Measurements from ENCODE around the gene SZRD1.

SZRD1 gene

GRCh38 chr1:16374266-16374665, 7.2 kb downstream of the SZRD1 start:
- Histone ChIP-seq H2BK12ac (ENCODE audit: low read length in 2 of 2) (peak overlapping the region in 1 of 2 experiments; percentile 29), H2AK5ac (ENCODE audit: low read length, severe bottlenecking) (peak overlapping the region; percentile 5), H4K91ac (ENCODE audit: low read length) (no peak overlapping the region), H3K9ac (ENCODE audit: low read length) (no peak overlapping the region), H2BK5ac (ENCODE audit: low read depth, low read length, poor library complexity, severe bottlenecking) (no peak overlapping the region), H2AFZ (ENCODE audit: low read depth, low read length) (no peak overlapping the region), H3K14ac (ENCODE audit: low read length in 2 of 2) (no peak overlapping the region), H3K9me3 (ENCODE audit: control insufficient read depth, low read length) (no peaks in the 10 kb centered on the region), H3K36me3 (ENCODE audit: control insufficient read depth in 1 of 2, insufficient read depth in 2 of 2, low read depth in 1 of 2, low read length in 2 of 2) (peaks cover 5 to 9% of the 10 kb centered on the region in 2 experiments), H3K4me3 (ENCODE audit: insufficient read depth in 1 of 2, low read depth in 1 of 2, low read length in 2 of 2) (no peak overlapping the region), H3K23ac (ENCODE audit: low read length in 2 of 2) (no peak overlapping the region), H4K8ac (ENCODE audit: low read length) (no peak overlapping the region), H3K4ac (ENCODE audit: low read depth in 1 of 2, low read length in 2 of 2) (no peak overlapping the region), H3K27me3 (ENCODE audit: control insufficient read depth in 1 of 2, insufficient read depth in 1 of 2, low read length in 2 of 2) (no peaks in the 10 kb centered on the region), H3K27ac (ENCODE audit: low read length, poor library complexity, severe bottlenecking) (peak overlapping the region; percentile 77), H2BK120ac (ENCODE audit: low read depth, low read length) (peak overlapping the region; percentile 54), H3K18ac (ENCODE audit: low read depth in 1 of 2, low read length in 2 of 2) (peak overlapping the region; percentile 53 to 61), H3K79me1 (replicated peaks; ENCODE audit: low read length, poor library complexity, severe bottlenecking) (no peaks in the 10 kb centered on the region), H3K4me2 (ENCODE audit: low read length, poor library complexity, severe bottlenecking) (no peak overlapping the region), H3K4me1 (ENCODE audit: control insufficient read depth, insufficient read depth, low read depth, low read length) (peaks cover 32% of the 10 kb centered on the region), H2BK15ac (ENCODE audit: low read depth, poor library complexity, severe bottlenecking) (peak overlapping the region; percentile 36)
- 55% methylated on average over 3 of the region's 3 CpGs for WGBS
- DNase-seq = peak; percentile 38

GRCh38 chr1:16375521-16376340, 8.7 kb downstream of the SZRD1 start:
- H4K8ac ChIP-seq (ENCODE audit: low read length) = peak overlapping the region; percentile 9
- no peak overlapping the region for H2BK15ac ChIP-seq (ENCODE audit: low read depth, poor library complexity, severe bottlenecking)
- H3K14ac ChIP-seq (ENCODE audit: low read length in 2 of 2) = no peak overlapping the region
- H3K36me3 ChIP-seq (ENCODE audit: control insufficient read depth in 1 of 2, insufficient read depth in 2 of 2, low read depth in 1 of 2, low read length in 2 of 2) = peaks cover 5 to 15% of the 10 kb centered on the region in 2 experiments
- no peaks in the 10 kb centered on the region for H3K9me3 ChIP-seq (ENCODE audit: control insufficient read depth, low read length)
- H2BK120ac ChIP-seq (ENCODE audit: low read depth, low read length) = peak overlapping the region; percentile 11
- no peak overlapping the region for H2AFZ ChIP-seq (ENCODE audit: low read depth, low read length)
- DNase-seq = peak; percentile 82
- H4K91ac ChIP-seq (ENCODE audit: low read length) = peak overlapping the region; percentile 59
- peak overlapping the region; percentile 33 for H2BK5ac ChIP-seq (ENCODE audit: low read depth, low read length, poor library complexity, severe bottlenecking)
- H2BK12ac ChIP-seq (ENCODE audit: low read length in 2 of 2) = peak overlapping the region; percentile 73 to 88
- H3K9ac ChIP-seq (ENCODE audit: low read length) = no peak overlapping the region
- no peak overlapping the region for H3K23ac ChIP-seq (ENCODE audit: low read length in 2 of 2)
- peak overlapping the region; percentile 42 for H3K4me2 ChIP-seq (ENCODE audit: low read length, poor library complexity, severe bottlenecking)
- no peak overlapping the region for H2AK5ac ChIP-seq (ENCODE audit: low read length, severe bottlenecking)
- H3K4ac ChIP-seq (ENCODE audit: low read depth in 1 of 2, low read length in 2 of 2) = peak overlapping the region in 1 of 2 experiments; percentile 24
- WGBS = 5% methylated on average over 13 of the region's 15 CpGs
- no peaks in the 10 kb centered on the region for H3K79me1 ChIP-seq (replicated peaks; ENCODE audit: low read length, poor library complexity, severe bottlenecking)
- H3K4me3 ChIP-seq (ENCODE audit: insufficient read depth in 1 of 2, low read depth in 1 of 2, low read length in 2 of 2) = no peak overlapping the region
- peak overlapping the region; percentile 72 to 75 for H3K18ac ChIP-seq (ENCODE audit: low read depth in 1 of 2, low read length in 2 of 2)
- peak overlapping the region; percentile 89 for H3K27ac ChIP-seq (ENCODE audit: low read length, poor library complexity, severe bottlenecking)
- no peaks in the 10 kb centered on the region for H3K27me3 ChIP-seq (ENCODE audit: control insufficient read depth in 1 of 2, insufficient read depth in 1 of 2, low read length in 2 of 2)
- peaks cover 32% of the 10 kb centered on the region for H3K4me1 ChIP-seq (ENCODE audit: control insufficient read depth, insufficient read depth, low read depth, low read length)

- DNase-seq = no peak
- WGBS = 93% methylated on average over 4 of the region's 4 CpGs
- H3K9ac ChIP-seq (ENCODE audit: low read length) = no peak overlapping the region
- no peak overlapping the region for H2BK15ac ChIP-seq (ENCODE audit: low read depth, poor library complexity, severe bottlenecking)
- H2BK120ac ChIP-seq (ENCODE audit: low read depth, low read length) = no peak overlapping the region
- H3K9me3 ChIP-seq (ENCODE audit: control insufficient read depth, low read length) = no peaks in the 10 kb centered on the region
- no peaks in the 10 kb centered on the region for H3K79me1 ChIP-seq (replicated peaks; ENCODE audit: low read length, poor library complexity, severe bottlenecking)
- no peak overlapping the region for H3K14ac ChIP-seq (ENCODE audit: low read length in 2 of 2)
- no peaks in the 10 kb centered on the region for H3K27me3 ChIP-seq (ENCODE audit: control insufficient read depth in 1 of 2, insufficient read depth in 1 of 2, low read length in 2 of 2)
- H3K27ac ChIP-seq (ENCODE audit: low read length, poor library complexity, severe bottlenecking) = peak overlapping the region; percentile 35
- H2BK12ac ChIP-seq (ENCODE audit: low read length in 2 of 2) = peak overlapping the region in 1 of 2 experiments; percentile 18
- no peak overlapping the region for H2AFZ ChIP-seq (ENCODE audit: low read depth, low read length)
- peak overlapping the region; percentile 4 for H4K91ac ChIP-seq (ENCODE audit: low read length)
- no peak overlapping the region for H4K8ac ChIP-seq (ENCODE audit: low read length)
- H3K23ac ChIP-seq (ENCODE audit: low read length in 2 of 2) = no peak overlapping the region
- peak overlapping the region; percentile 14 for H2AK5ac ChIP-seq (ENCODE audit: low read length, severe bottlenecking)
- peak overlapping the region; percentile 11 to 64 for H3K18ac ChIP-seq (ENCODE audit: low read depth in 1 of 2, low read length in 2 of 2)
- no peak overlapping the region for H3K4me2 ChIP-seq (ENCODE audit: low read length, poor library complexity, severe bottlenecking)
- H3K4ac ChIP-seq (ENCODE audit: low read depth in 1 of 2, low read length in 2 of 2) = peak overlapping the region in 1 of 2 experiments; percentile 86
- peaks cover 5 to 15% of the 10 kb centered on the region in 2 experiments for H3K36me3 ChIP-seq (ENCODE audit: control insufficient read depth in 1 of 2, insufficient read depth in 2 of 2, low read depth in 1 of 2, low read length in 2 of 2)
- no peak overlapping the region for H3K4me3 ChIP-seq (ENCODE audit: insufficient read depth in 1 of 2, low read depth in 1 of 2, low read length in 2 of 2)
- H3K4me1 ChIP-seq (ENCODE audit: control insufficient read depth, insufficient read depth, low read depth, low read length) = peaks cover 28% of the 10 kb centered on the region
- no peak overlapping the region for H2BK5ac ChIP-seq (ENCODE audit: low read depth, low read length, poor library complexity, severe bottlenecking)
Observed at GRCh38 chr1:16376971-16377370, 9.9 kb downstream of the SZRD1 start.

- H2BK120ac ChIP-seq (ENCODE audit: low read depth, low read length) = no peak overlapping the region
- H3K4me1 ChIP-seq (ENCODE audit: control insufficient read depth, insufficient read depth, low read depth, low read length) = peaks cover 23% of the 10 kb centered on the region
- no peak overlapping the region for H4K91ac ChIP-seq (ENCODE audit: low read length)
- H4K8ac ChIP-seq (ENCODE audit: low read length) = no peak overlapping the region
- no peaks in the 10 kb centered on the region for H3K9me3 ChIP-seq (ENCODE audit: control insufficient read depth, low read length)
- no peak overlapping the region for H2AK5ac ChIP-seq (ENCODE audit: low read length, severe bottlenecking)
- no peak overlapping the region for H2BK15ac ChIP-seq (ENCODE audit: low read depth, poor library complexity, severe bottlenecking)
- no peak overlapping the region for H3K18ac ChIP-seq (ENCODE audit: low read depth in 1 of 2, low read length in 2 of 2)
- no peak for DNase-seq
- WGBS = 85% methylated on average over 7 of the region's 7 CpGs
- H3K14ac ChIP-seq (ENCODE audit: low read length in 2 of 2) = no peak overlapping the region
- no peak overlapping the region for H3K9ac ChIP-seq (ENCODE audit: low read length)
- no peak overlapping the region for H2BK12ac ChIP-seq (ENCODE audit: low read length in 2 of 2)
- no peak overlapping the region for H3K23ac ChIP-seq (ENCODE audit: low read length in 2 of 2)
- H3K27ac ChIP-seq (ENCODE audit: low read length, poor library complexity, severe bottlenecking) = no peak overlapping the region
- H2BK5ac ChIP-seq (ENCODE audit: low read depth, low read length, poor library complexity, severe bottlenecking) = no peak overlapping the region
- no peaks in the 10 kb centered on the region for H3K27me3 ChIP-seq (ENCODE audit: control insufficient read depth in 1 of 2, insufficient read depth in 1 of 2, low read length in 2 of 2)
- H3K4ac ChIP-seq (ENCODE audit: low read depth in 1 of 2, low read length in 2 of 2) = no peak overlapping the region
- H2AFZ ChIP-seq (ENCODE audit: low read depth, low read length) = no peak overlapping the region
- H3K79me1 ChIP-seq (replicated peaks; ENCODE audit: low read length, poor library complexity, severe bottlenecking) = no peaks in the 10 kb centered on the region
- no peak overlapping the region for H3K4me3 ChIP-seq (ENCODE audit: insufficient read depth in 1 of 2, low read depth in 1 of 2, low read length in 2 of 2)
- H3K36me3 ChIP-seq (ENCODE audit: control insufficient read depth in 1 of 2, insufficient read depth in 2 of 2, low read depth in 1 of 2, low read length in 2 of 2) = peaks cover 5 to 18% of the 10 kb centered on the region in 2 experiments
- H3K4me2 ChIP-seq (ENCODE audit: low read length, poor library complexity, severe bottlenecking) = no peak overlapping the region
Observed at GRCh38 chr1:16378443-16378842, 11.4 kb downstream of the SZRD1 start.
